NB4 (cell line): ENCODE results near the gene HECW1.

Experiments used
- MYC ChIP-seq: IDR thresholded peaks from 2 replicates; pipeline ENCODE4 v1.6.1; 2011; ENCODE audit warnings: low read depth, low read length
- POLR2A ChIP-seq: IDR thresholded peaks from 2 replicates; pipeline ENCODE4 v1.6.1; 2011; ENCODE audit warnings: mild to moderate bottlenecking; ENCODE audit not compliant: insufficient read length; ENCODE audit errors: extremely low read depth
- TF ChIP-seq, protein P1 (sequence below): IDR thresholded peaks from one replicate; pipeline ENCODE4 v1.5.1; 2012; ENCODE audit warnings: low read depth, low read length

GRCh38 chr7:43612599-43613589 is 500.4 kb downstream of the HECW1 start:
- TF ChIP-seq POLR2A: no peak
- TF ChIP-seq, protein P1, sequence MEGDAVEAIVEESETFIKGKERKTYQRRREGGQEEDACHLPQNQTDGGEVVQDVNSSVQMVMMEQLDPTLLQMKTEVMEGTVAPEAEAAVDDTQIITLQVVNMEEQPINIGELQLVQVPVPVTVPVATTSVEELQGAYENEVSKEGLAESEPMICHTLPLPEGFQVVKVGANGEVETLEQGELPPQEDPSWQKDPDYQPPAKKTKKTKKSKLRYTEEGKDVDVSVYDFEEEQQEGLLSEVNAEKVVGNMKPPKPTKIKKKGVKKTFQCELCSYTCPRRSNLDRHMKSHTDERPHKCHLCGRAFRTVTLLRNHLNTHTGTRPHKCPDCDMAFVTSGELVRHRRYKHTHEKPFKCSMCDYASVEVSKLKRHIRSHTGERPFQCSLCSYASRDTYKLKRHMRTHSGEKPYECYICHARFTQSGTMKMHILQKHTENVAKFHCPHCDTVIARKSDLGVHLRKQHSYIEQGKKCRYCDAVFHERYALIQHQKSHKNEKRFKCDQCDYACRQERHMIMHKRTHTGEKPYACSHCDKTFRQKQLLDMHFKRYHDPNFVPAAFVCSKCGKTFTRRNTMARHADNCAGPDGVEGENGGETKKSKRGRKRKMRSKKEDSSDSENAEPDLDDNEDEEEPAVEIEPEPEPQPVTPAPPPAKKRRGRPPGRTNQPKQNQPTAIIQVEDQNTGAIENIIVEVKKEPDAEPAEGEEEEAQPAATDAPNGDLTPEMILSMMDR: no peak
- TF ChIP-seq MYC: no peak
